Heart right ventricle (tissue), 16 donors: ENCODE data around the gene TOMM6. TPM values are rescaled to one million over a fixed set of nuclear protein-coding genes. Genes with fewer than 3 reads are reported as not detected.

Source experiments
- ATAC-seq, 8 donors: fragments of 200-7000 bp; cut with Tn5 transposase; one replicate each; pipeline ENCODE4 v1.9.1; 2020; ENCODE audit warnings: mild to moderate bottlenecking in 8 of 8, moderate library complexity in 8 of 8, moderate number of reproducible peaks in 1 of 8
- DNase-seq, 2 donors: peaks; one replicate each; pipeline ENCODE4 v3.0.0-alpha.2; 2020
- H3K27ac ChIP-seq, 10 donors: fragments of 200-600 bp; sonication (generic) in 2 of 10; one replicate each; pipeline versions ENCODE4 v1.5.0 to v1.8.0; 2020 to 2022; ENCODE audit warnings: mild to moderate bottlenecking in 3 of 10
- H3K27me3 ChIP-seq, 7 donors: fragments of 200-600 bp; one replicate each; pipeline ENCODE4 v1.8.0; 2021 to 2022; ENCODE audit warnings: mild to moderate bottlenecking in 2 of 7
- H3K36me3 ChIP-seq, 9 donors: fragments of 200-600 bp; sonication (generic) in 1 of 9; one replicate each; pipeline versions ENCODE4 v1.5.0 to v1.8.0; 2020 to 2022; ENCODE audit warnings: mild to moderate bottlenecking in 2 of 9
- H3K4me1 ChIP-seq, 9 donors: fragments of 200-600 bp; sonication (generic) in 1 of 9; one replicate each; pipeline versions ENCODE4 v1.5.0 to v1.8.0; 2020 to 2022; ENCODE audit warnings: mild to moderate bottlenecking in 4 of 9
- H3K4me3 ChIP-seq, 10 donors: fragments of 200-600 bp; sonication (generic) in 2 of 10; one replicate each; pipeline versions ENCODE4 v1.5.0 to v1.8.0; 2020 to 2022; ENCODE audit warnings: mild to moderate bottlenecking in 7 of 10, moderate library complexity in 2 of 10
- H3K9me3 ChIP-seq, 11 donors: fragments of 200-600 bp in 10 of 11; sonication (generic) in 2 of 11; one replicate each; pipeline versions ENCODE4 v1.5.0 to v1.8.0; 2013 to 2022; ENCODE audit warnings: mild to moderate bottlenecking in 2 of 11, control low read depth in 1 of 11, moderate library complexity in 1 of 11
- CTCF ChIP-seq, 9 donors: fragments of 200-600 bp; sonication (generic) in 2 of 9; IDR thresholded peaks; one replicate each; pipeline versions ENCODE4 v1.5.0 to v1.8.0; 2021 to 2022; ENCODE audit warnings: antibody characterized with exemption in 9 of 9, mild to moderate bottlenecking in 5 of 9, moderate library complexity in 1 of 9
- WGBS, 2 donors: extraction: QIAGEN DNeasy Blood & Tissue Kit; methylation state at CpG; one replicate each; pipeline ENCODE4 v1.1.7; 2013; ENCODE audit warnings: inconsistent platforms in 1 of 2; 5-methylcytosine and 5-hydroxymethylcytosine counted together
- intact Hi-C, 10 donors: fragments of 100-400 bp; cut with DNase I; formaldehyde crosslinking; loops; one replicate each; pipeline versions ENCODE4 v1.11.1 to v1.14.2; 2022
- polyA plus RNA-seq, 2 donors: library from polyadenylated mRNA; stranded (reverse); fragments of 200-250 nt; gene quantifications; one replicate each; pipeline ENCODE4 v1.2.3, GENCODE V29; 2013
- total RNA-seq, 10 donors: library from RNA; stranded (reverse); fragmentation: NEBNext Ultra II Directional in 3 of 10; extraction: Animal tissue kit (Norgen Biotek cat#: 25700) in 3 of 10; gene quantifications; one replicate each; pipeline versions ENCODE4 v1.2.1 to v1.2.4, GENCODE V29; 2021 to 2023
- donor health status: Arrhythmogenic right ventricular cardiomyopathy.
- donor health status: ischemic (EF 13 %, LVEDD 7.1; RV severe dilation, severe dysfunction).
- donor health status: healthy with polysubstance abuse.
- donor health status: DM: no; HTN: yes; CAD: no.
- donor health status: DM: no; HTN: no; CAD: no.
- donor health status: ischemic (EF 25% LVEDD 6.9; RV normal size, moderate dysfunction).
- donor health status: ischemic (EF 25% LVEDD 5.7; RV mildly dilated, moderate dysfunction).
- donor health status: healthy.
- donor health status: DM: yes; HTN: yes; CAD: no.
- donor health status: Ischemic cardiomyopathy.
- donor health status: ischemic (EF 35%, LVEDD 5.7; RV mildly dilated, moderate dysfunction).
- donor health status: nonischemic (EF 11% LVEDD 7.7; RV severe dilation, severe dysfunction).
- donor health status: DM: yes; HTN: yes; CAD: no.
- donor health status: PGD.
- donor health status: ischemic (EF 29% LVEDD 5.4; RV normal size, mild dysfunction).
- donor health status: nonischemic (EF 23%, LVEDD 6.1; RV moderate dilation, normal function).

Gene TOMM6
- total and polyA plus RNA-seq, 12 donors, result 135 to 291 (median 186) TPM

GRCh38 chr6:41755895-41756294, 31.6 kb upstream of the TOMM6 start:
- no peak for DNase-seq
- Histone ChIP-seq H3K4me3 (no peak overlapping the region), H3K36me3 (no peaks in the 10 kb centered on the region), H3K9me3 (no peaks in the 10 kb centered on the region), H3K27ac (no peak overlapping the region), H3K27me3 (no peaks in the 10 kb centered on the region), H3K4me1 (no peaks in the 10 kb centered on the region)
- TF ChIP-seq CTCF (IDR thresholded peaks at IDR 0.05), result no peak
- WGBS, 2 donors, result 84 to 88% methylated on average over 4 of the region's 4 CpGs
- ATAC-seq, result no peak
- intact Hi-C loops, result no loop called here

GRCh38 chr6:41756354-41756753, 31.1 kb upstream of the TOMM6 start:
- no peak overlapping the region for H3K27ac ChIP-seq
- no peak overlapping the region for H3K4me3 ChIP-seq
- no peaks in the 10 kb centered on the region for H3K36me3 ChIP-seq
- DNase-seq, result no peak
- no peaks in the 10 kb centered on the region for H3K9me3 ChIP-seq
- WGBS, 2 donors, result 58 to 64% methylated on average over 13 of the region's 13 CpGs
- no peaks in the 10 kb centered on the region for H3K4me1 ChIP-seq
- ATAC-seq, result no peak
- no peaks in the 10 kb centered on the region for H3K27me3 ChIP-seq
- no peak for TF ChIP-seq CTCF (IDR thresholded peaks at IDR 0.05)
- intact Hi-C loops, result no loop called here

GRCh38 chr6:41757271-41757670, 30.2 kb upstream of the TOMM6 start:
- no peaks in the 10 kb centered on the region for H3K9me3 ChIP-seq
- no peak for ATAC-seq
- DNase-seq, result no peak
- intact Hi-C loops, result no loop called here
- no peaks in the 10 kb centered on the region for H3K4me1 ChIP-seq
- WGBS, 2 donors, result 93% methylated on average over 6 of the region's 6 CpGs
- H3K27me3 ChIP-seq, result no peaks in the 10 kb centered on the region
- no peak for TF ChIP-seq CTCF (IDR thresholded peaks at IDR 0.05)
- no peak overlapping the region for H3K4me3 ChIP-seq
- H3K36me3 ChIP-seq, result no peaks in the 10 kb centered on the region
- no peak overlapping the region for H3K27ac ChIP-seq

GRCh38 chr6:41757931-41758640, 29.4 kb upstream of the TOMM6 start:
- Histone ChIP-seq H3K4me1 (no peaks in the 10 kb centered on the region), H3K4me3 (no peak overlapping the region), H3K36me3 (no peaks in the 10 kb centered on the region), H3K9me3 (no peaks in the 10 kb centered on the region), H3K27ac (no peak overlapping the region), H3K27me3 (no peaks in the 10 kb centered on the region)
- no peak for ATAC-seq
- WGBS, 2 donors, result 61 to 68% methylated on average over 8 of the region's 8 CpGs
- no peak for DNase-seq
- intact Hi-C loops, result no loop called here
- TF ChIP-seq CTCF (IDR thresholded peaks at IDR 0.05), result no peak
